ENCODE results near the gene MKRN1.

- no peak for TF ChIP-seq CTCF (IDR thresholded peaks at IDR 0.05; ENCODE audit: low read length)
- no peak for TF ChIP-seq EZH2 (IDR thresholded peaks at IDR 0.05; ENCODE audit: borderline replicate concordance, low read length)
Observed at GRCh38 chr7:140418653-140419052, 60.7 kb downstream of the MKRN1 start.

Data from OCI-LY1 (cell line).